Activated CD4-positive, alpha-beta T cell treated with anti-CD3 and anti-CD28 coated beads for 24 hours (primary cell): ENCODE data around the gene SFTPA1.
"Not testable (repeated sequence)": the region's sequence is repeated elsewhere in the genome, so short reads cannot be mapped to it uniquely, and the experiment has no call there.

Source experiments
- DNase-seq, 2 donors: peaks; one replicate each; pipeline ENCODE4 v3.0.0-alpha.2; 2020; ENCODE audit warnings: low read depth in 2 of 2

The SFTPA1 gene

GRCh38 chr10:79611193-79611976 is 646 bp downstream of the SFTPA1 start:
- DNase-seq = not testable (repeated sequence)

GRCh38 chr10:79615577-79615976 is 4.8 kb downstream of the SFTPA1 start:
- no peak for DNase-seq

GRCh38 chr10:79616164-79616563 is 5.4 kb downstream of the SFTPA1 start:
- no peak for DNase-seq

GRCh38 chr10:79623663-79624062 is 12.9 kb downstream of the SFTPA1 start:
- not testable (repeated sequence) for DNase-seq

- DNase-seq = no peak
These were observed 16.3 kb downstream of the SFTPA1 start for GRCh38 chr10:79627075-79627474.

- DNase-seq = no peak
These were observed 17.3 kb downstream of the SFTPA1 start for GRCh38 chr10:79628083-79628482.

GRCh38 chr10:79628988-79629954 is 18.5 kb downstream of the SFTPA1 start:
- DNase-seq = no peak

- DNase-seq = no peak
These were observed 19.2 kb downstream of the SFTPA1 start for GRCh38 chr10:79629955-79630327.

- not testable (repeated sequence) for DNase-seq
These were observed 26.0 kb downstream of the SFTPA1 start for GRCh38 chr10:79636654-79637199.

- DNase-seq = no peak
These were observed 27.6 kb downstream of the SFTPA1 start for GRCh38 chr10:79638318-79638717.

- DNase-seq = not testable (repeated sequence)
These were observed 42.0 kb downstream of the SFTPA1 start for GRCh38 chr10:79652695-79653094.

- not testable (repeated sequence) for DNase-seq
These were observed 52.5 kb downstream of the SFTPA1 start for GRCh38 chr10:79663287-79663686.

- not testable (repeated sequence) for DNase-seq
These were observed 53.9 kb downstream of the SFTPA1 start for GRCh38 chr10:79664686-79665085.
